Hematopoietic multipotent progenitor cell treated with erythropoietin and hydrocortisone succinate and interleukin-3 and kit ligand, for 6 days (in vitro differentiated cells): ENCODE measurements around the gene POP4.

Source experiments
- DNase-seq: peaks from one replicate; pipeline ENCODE4 v3.0.0-alpha.2; 2015

The POP4 gene

DNA sequence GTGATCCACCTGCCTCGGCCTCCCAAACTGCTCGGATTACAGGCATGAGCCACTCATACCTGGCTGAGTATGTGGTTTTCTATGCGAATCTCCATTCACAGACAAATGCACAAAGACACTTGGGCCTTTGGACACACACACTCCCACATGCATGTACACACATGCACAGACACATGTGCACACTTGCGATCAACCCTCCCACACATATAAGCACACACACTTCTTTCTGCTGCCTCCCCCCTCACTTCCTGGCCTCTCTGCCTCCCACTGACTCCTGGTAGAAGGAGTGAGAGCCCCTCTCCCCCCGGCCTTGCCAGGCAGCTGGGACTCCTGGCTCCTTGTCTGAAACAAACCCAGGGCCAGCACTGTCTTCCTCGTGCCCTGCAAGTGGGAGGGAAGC is 29.9 kb downstream of the POP4 start:
- DNase-seq: no peak

DNA sequence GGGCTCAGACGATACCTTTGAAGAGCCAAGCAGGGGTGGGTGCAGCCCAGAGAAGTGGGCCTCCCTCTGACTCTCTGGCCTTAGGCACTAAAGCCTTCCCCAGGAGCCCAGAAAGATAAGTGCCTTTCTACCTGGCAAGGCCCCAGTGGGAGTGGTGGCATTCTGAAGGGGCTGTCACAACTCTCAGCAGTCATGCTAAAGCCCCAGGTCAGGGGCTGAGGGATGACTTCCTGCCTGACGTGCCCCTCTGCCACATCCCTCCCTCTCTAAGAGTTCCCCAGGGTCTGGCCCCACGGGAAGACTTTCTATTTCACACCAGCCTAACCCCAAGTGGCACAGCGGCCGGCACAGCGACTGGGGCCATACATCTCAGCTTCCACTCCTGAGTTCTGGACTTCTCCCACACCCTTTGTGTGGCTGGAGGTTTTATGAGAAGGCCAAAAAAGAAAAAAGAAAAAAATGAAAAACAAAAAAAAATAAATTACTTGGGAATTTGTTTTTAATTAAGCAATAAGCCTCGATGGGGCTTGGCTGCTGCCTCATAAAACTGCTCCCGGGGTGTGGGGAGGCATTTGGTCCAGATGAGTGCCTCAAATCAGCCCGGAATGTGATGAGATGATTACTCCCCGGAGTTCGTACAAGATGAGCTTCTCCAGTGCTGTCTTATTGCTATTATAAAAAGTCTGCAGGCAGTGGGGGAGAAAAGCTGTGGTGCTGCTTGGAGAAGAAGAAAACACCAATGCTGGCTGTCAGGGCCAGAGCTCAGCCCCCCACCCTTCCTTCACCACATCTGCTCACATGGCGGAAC is 30.7 kb downstream of the POP4 start:
- DNase-seq: no peak

DNA sequence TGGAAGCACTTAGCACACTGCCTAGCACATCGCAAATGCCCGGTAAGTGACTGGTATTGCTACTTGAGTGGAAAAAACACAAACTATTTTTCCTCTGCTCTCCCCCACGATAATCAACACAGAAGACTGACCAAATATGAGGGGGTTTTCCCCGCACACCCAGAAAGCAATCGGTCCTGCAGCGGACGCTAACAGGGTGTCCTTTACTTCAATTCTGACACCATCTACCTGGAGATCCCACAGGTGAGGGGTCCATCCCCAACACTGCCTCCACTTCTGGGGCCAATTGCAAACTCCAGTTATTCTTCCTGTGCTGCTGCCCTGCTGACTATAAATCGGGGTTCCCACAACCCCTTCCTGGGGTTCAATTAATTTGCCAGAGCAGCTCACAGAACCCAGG is 33.0 kb downstream of the POP4 start:
- no peak for DNase-seq

DNA sequence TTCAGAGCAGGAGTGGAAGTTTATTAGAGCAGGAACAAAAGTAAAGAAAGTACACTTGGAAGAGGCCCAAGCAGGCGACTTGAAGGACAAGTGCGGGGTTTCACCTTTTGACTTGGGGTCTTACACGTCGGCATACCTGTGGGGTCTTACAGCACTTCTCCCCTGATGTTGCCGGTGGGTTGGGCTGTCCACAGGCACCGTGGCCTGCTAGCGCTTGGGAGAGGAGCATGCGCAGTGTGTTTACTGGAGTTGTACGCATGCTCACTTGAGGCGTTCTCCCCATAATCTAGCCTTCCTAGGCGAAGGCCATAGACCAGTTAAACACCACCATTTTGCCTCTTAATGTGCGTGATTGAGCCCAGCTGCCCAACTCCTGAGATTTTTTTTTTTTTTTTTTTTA is 34.1 kb downstream of the POP4 start:
- DNase-seq: no peak

- DNase-seq: no peak
These were observed 35.5 kb downstream of the POP4 start for GRCh38 chr19:29641597-29641996.

- no peak for DNase-seq
These were observed 37.4 kb downstream of the POP4 start for GRCh38 chr19:29643361-29643935.

DNA sequence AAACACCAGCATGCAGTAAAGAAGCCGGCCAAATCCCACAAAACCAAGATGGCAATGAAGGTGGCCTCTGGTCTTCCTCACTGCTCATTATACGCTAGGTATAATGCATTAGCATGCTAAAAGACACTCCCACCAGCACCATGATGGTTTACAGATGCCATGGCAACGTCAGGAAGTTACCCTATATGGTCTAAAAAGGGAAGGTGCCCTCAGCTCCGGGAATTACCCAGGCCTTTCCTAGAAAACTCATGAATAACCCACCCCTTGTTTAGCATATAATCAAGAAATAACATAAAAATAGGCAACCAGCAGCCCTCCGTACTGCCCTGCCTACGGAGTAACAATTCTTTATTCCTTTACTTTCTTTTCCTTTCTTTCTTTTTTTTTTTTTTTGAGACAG is 38.1 kb downstream of the POP4 start:
- no peak for DNase-seq

GRCh38 chr19:29645491-29645867 is 39.4 kb downstream of the POP4 start:
- DNase-seq: no peak

GRCh38 chr19:29645911-29646310 is 39.8 kb downstream of the POP4 start:
- DNase-seq: peak; percentile 88

DNA sequence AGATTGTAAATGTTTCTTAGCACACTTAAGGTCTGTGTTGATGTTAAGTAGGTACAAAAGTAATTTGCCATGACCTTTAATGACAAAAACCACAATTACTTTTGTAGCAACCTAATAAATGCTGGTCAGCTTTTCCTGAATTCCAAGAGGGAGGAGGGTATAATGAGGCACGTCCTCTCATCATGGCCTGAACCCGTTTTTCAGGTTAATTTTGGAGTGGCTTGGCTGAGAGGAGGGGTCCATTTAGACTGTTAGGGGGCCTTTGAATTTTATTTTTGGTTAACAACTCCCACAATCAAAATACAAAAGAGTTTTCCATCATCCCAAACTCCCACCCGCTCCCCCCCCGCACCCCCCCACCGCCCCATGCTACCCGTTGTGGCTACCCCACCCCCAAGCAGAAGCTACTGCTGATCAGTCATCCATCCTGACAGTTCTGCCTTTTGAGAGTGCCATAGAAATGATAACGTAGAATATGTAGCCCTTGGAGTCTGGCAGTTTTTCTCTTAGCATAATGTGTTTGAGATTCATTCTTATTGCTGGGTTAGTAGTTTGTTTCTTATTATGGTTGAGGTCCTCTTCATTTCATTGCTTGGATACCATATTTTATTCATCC is 44.8 kb downstream of the POP4 start:
- no peak for DNase-seq

- no peak for DNase-seq
These were observed 45.7 kb downstream of the POP4 start for GRCh38 chr19:29651622-29652394.

GRCh38 chr19:29653398-29653797 is 47.3 kb downstream of the POP4 start:
- DNase-seq: no peak

- DNase-seq: no peak
These were observed 49.7 kb downstream of the POP4 start for GRCh38 chr19:29655648-29656335.

GRCh38 chr19:29658221-29658991 is 52.3 kb downstream of the POP4 start:
- DNase-seq: no peak

- no peak for DNase-seq
These were observed 54.8 kb downstream of the POP4 start for GRCh38 chr19:29660835-29661234.

- no peak for DNase-seq
These were observed 56.2 kb downstream of the POP4 start for GRCh38 chr19:29662278-29662603.

DNA sequence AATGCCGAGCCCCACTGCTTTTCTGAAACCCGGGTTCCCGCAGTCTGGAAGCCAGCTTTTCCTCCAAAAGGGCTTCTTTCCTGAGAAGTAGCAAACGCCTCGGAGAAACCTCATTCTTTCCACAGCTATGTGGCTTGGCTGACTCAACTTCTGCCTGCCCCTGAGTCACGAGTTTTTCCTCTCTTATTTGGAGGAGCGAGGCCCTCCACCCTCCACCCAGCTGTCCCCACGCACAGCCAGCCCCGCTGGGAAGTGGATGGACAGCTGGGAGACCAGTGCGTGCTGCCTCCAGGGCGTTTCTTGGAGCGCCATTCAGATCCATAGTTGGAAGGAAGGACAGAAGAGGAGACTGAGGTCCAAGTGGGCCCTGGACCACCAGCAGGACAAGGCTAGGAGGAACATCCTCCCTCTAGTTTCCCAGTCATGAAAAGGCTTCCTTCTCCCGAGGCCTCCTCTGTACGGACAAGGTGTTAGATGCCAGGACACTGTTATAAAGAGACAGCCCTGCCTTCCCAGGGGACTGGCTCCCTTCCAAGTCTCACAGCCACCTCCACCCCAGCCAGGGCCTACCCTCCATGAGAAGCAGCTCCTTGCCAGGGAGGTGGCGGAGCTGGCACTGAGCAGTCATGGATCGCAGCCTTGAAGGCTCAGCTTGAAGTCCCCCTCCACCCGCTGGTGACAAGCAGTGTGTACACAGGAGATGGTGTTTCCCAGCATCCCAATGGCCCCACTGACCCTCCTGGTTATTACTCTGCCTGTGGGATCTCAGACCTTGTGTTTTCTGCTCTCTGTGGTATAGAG is 56.7 kb downstream of the POP4 start:
- DNase-seq: no peak

- DNase-seq: no peak
These were observed 58.0 kb downstream of the POP4 start for GRCh38 chr19:29663861-29664752.

DNA sequence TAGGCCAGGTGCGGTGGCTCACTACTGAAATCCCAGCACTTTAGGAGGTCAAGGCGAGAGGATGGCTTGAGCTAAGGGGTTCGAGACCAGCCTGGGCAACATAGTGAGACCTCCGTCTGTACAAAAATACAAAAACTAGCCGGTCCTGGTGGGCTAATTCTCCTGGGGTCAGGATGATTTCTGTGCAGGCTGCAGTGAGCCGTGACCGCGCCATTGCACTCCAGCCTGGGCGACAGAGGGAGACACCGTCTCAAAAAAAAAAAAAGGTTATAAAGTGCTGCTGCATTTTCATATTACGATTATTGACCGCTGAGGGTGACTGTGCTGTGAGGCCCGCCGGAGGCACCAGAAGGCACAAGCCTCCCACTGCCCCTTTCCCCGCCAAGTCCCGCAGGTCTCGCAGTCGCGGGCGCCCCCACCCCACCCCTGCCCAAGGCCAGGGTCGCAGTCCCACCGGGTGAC is 58.7 kb downstream of the POP4 start:
- no peak for DNase-seq

GRCh38 chr19:29665215-29665825 is 59.2 kb downstream of the POP4 start, which contains the start of gene PLEKHF1:
Gene PLEKHF1, plus strand, starts transcription at chr19:29665461. Its CDS starts 8,379 bp downstream, at chr19:29673840.
- peak; percentile 90 for DNase-seq
